ENCODE results near the gene EXOG. TPM values are rescaled to one million over a fixed set of nuclear protein-coding genes. Genes with fewer than 3 reads are reported as not detected.

The EXOG gene, protein sequence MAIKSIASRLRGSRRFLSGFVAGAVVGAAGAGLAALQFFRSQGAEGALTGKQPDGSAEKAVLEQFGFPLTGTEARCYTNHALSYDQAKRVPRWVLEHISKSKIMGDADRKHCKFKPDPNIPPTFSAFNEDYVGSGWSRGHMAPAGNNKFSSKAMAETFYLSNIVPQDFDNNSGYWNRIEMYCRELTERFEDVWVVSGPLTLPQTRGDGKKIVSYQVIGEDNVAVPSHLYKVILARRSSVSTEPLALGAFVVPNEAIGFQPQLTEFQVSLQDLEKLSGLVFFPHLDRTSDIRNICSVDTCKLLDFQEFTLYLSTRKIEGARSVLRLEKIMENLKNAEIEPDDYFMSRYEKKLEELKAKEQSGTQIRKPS
- 10 to 100 TPM in 1 of 4 donors, 1 to 10 TPM in 3; 3.3 to 10.3 (median 5.3) TPM for total RNA-seq

DNA sequence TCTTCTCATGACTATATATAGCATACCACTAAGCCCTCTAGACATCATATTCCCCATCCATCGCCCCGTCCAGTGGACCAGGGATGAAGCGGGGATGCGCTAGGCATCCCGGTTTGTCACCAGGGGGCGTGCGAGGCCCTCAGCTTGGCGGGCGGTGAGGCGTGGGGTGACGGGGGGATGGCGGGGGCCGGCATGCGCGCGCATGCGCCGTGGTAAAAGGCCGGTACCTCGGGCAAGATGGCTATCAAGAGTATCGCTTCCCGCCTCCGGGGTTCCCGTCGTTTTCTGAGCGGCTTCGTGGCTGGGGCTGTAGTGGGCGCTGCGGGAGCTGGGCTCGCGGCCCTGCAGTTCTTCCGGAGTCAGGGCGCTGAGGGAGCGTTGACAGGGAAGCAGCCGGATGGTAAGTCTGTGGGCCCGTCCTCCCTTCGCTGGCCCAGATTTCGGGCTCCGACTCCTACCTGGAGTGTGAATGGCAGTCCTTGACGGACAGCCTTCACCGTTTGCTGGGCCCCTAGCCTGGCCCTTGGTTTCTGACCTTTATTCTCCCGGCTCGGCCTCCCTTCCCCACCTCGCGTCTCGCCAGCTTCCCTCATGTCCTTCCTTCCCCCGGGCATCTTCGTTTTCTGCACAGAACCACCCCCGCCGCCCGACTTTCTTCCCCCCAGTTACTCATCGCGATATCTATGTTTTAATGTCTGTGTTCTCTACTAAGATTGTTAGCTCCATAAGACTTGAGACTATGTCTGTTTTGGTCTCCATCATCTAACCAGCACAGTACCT lies at the start of gene EXOG:
Gene EXOG (plus strand): TSS at position 210 of the 780 bp plus-strand sequence. CDS start 28 bp downstream, at position 238.
- Histone ChIP-seq H3K36me3 (peaks cover 0 to 10% (median 0%) of the 10 kb centered on the region in 3 donors), H3K4me3 (peak within 1 kb of the TSS; percentile 50 to 94 (median 77)), H3K27ac (peak within 1 kb of the TSS; percentile 76 to 89 (median 84)), H3K9me3 (no peaks in the 10 kb centered on the region), H3K4me1 (peaks cover 0 to 19% (median 0%) of the 10 kb centered on the region in 3 donors), H3K27me3 (no peaks in the 10 kb centered on the region)
- no peak for TF ChIP-seq POLR2A (IDR thresholded peaks at IDR 0.05)
- TF ChIP-seq, protein P1, sequence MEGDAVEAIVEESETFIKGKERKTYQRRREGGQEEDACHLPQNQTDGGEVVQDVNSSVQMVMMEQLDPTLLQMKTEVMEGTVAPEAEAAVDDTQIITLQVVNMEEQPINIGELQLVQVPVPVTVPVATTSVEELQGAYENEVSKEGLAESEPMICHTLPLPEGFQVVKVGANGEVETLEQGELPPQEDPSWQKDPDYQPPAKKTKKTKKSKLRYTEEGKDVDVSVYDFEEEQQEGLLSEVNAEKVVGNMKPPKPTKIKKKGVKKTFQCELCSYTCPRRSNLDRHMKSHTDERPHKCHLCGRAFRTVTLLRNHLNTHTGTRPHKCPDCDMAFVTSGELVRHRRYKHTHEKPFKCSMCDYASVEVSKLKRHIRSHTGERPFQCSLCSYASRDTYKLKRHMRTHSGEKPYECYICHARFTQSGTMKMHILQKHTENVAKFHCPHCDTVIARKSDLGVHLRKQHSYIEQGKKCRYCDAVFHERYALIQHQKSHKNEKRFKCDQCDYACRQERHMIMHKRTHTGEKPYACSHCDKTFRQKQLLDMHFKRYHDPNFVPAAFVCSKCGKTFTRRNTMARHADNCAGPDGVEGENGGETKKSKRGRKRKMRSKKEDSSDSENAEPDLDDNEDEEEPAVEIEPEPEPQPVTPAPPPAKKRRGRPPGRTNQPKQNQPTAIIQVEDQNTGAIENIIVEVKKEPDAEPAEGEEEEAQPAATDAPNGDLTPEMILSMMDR (IDR thresholded peaks at IDR 0.05): peak; percentile 70 to 95 (median 80)
- intact Hi-C loops (cut with DNase I): no loop called here
- DNase-seq: peak; percentile 42
- 1 to 2% methylated on average over 15 of the region's 53 CpGs for WGBS, 2 donors

DNA sequence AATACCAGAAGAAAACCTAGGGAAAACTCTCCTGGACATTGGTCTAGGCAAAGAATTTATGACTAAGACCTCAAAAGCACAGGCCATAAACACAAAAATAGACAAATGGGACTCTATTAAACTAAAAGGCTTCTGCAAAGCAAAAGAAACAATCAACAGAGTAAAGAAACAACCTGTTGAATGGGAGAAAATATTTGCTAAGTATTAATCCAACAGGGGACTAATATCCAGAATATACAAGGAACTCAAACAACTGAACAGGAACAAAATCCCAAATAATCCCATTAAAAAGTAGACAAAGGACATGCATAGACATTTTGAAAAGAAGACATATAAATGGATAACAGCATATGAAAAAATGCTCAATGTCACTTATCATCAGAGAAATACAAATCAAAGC lies 49.3 kb upstream of the EXOG start:
- Histone ChIP-seq H3K36me3 (no peaks in the 10 kb centered on the region), H3K9me3 (no peaks in the 10 kb centered on the region), H3K4me3 (no peak overlapping the region), H3K27ac (no peak overlapping the region), H3K27me3 (no peaks in the 10 kb centered on the region), H3K4me1 (no peaks in the 10 kb centered on the region)
- TF ChIP-seq POLR2A (IDR thresholded peaks at IDR 0.05): no peak
- TF ChIP-seq, protein P1 (IDR thresholded peaks at IDR 0.05): no peak
- no peak for DNase-seq
- intact Hi-C loops (cut with DNase I): no loop called here

DNA sequence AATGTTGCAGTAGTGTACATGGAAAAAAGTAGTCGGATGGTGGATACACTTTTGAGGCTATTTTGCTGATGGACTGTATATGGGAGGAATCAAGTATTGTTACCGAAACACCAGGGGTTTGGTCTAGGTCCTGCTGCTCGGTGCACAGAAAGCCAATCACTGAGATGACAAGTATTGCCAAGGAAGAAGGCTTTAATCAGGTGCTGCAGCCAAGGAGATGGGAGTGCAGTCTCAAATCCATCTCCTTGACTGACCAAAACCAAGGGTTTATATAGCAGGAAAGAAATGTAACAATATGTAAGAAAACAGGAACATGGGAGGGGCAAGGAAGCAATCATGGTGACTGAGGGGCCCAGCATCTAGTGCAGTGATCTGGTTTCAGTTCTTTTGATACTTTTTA lies 45.3 kb upstream of the EXOG start:
- H3K4me3 ChIP-seq: no peak overlapping the region
- TF ChIP-seq, protein P1 (IDR thresholded peaks at IDR 0.05): no peak
- TF ChIP-seq POLR2A (IDR thresholded peaks at IDR 0.05): no peak
- DNase-seq: no peak
- no peaks in the 10 kb centered on the region for H3K36me3 ChIP-seq
- H3K27me3 ChIP-seq: no peaks in the 10 kb centered on the region
- 95 to 97% methylated on average over 3 of the region's 3 CpGs for WGBS, 2 donors
- H3K4me1 ChIP-seq: peaks cover 9 to 26% (median 21%) of the 10 kb centered on the region in 3 donors
- H3K9me3 ChIP-seq: no peaks in the 10 kb centered on the region
- intact Hi-C loops (cut with DNase I): no loop called here
- no peak overlapping the region for H3K27ac ChIP-seq

DNA sequence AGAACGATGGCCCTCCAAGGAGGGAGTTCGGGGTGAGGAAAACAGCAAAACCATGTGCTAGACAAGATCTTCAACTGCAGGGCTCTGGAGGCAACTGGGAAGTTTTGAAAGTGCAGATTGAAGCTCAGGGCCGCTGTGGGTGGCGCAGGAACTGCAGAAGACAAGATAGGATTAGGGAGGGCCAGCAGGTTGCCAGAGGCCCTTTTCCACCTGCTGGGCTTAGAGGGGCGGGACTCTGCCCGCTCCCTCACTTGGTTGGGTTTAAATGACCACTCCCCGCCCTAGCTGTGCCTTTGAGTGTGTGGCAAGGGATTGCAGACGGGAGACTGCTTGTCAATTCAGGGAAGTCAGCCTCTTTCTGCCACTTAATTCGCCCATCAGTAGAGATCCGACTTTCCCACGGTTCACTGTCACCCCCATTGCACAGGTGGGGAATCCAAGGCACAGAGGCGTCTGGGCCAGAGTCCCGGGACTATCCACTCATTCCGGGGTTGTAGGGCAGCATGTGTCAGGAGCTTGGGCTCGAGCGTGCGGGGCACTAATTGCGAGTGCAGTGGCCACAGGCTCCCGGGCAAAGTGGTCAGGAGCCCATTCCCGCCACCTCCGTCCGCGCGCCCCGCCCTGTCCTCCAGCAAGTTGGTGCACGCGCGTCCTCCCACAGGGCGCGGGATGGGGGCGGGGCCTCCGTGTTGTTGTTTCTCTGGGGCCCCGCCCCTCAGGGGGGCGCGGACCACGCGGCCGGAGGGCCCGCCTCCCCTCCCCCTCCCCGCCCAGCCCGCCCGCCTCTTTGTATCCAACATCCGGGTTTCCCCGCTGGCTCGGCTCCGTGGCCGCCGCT lies 42.8 kb upstream of the EXOG start, which contains the start of gene ACVR2B:
Gene ACVR2B (plus strand): TSS at position 816 of the 838 bp plus-strand sequence. CDS start 433 bp downstream, outside the sequence.
- intact Hi-C loops (cut with DNase I): no loop called here
- Histone ChIP-seq H3K27ac (peak within 1 kb of the TSS; percentile 87 to 94 (median 91)), H3K9me3 (no peaks in the 10 kb centered on the region), H3K4me3 (peak within 1 kb of the TSS; percentile 59 to 96 (median 80)), H3K4me1 (peaks cover 16 to 38% (median 23%) of the 10 kb centered on the region in 3 donors), H3K27me3 (no peaks in the 10 kb centered on the region), H3K36me3 (no peaks in the 10 kb centered on the region)
- WGBS, 2 donors: 29 to 48% methylated on average over 5 to 8 of the region's 48 CpGs
- TF ChIP-seq POLR2A (IDR thresholded peaks at IDR 0.05): no peak
- TF ChIP-seq, protein P1 (IDR thresholded peaks at IDR 0.05): no peak
- peak; percentile 21 for DNase-seq
